HUES64 (cell line): ENCODE data around the gene RHOBTB1. TPM values are rescaled to one million over a fixed set of nuclear protein-coding genes. Genes with fewer than 3 reads are reported as not detected.

Experiments used
- H3K27ac ChIP-seq: 2 replicates; pipeline ENCODE4 v1.7.0; 2013; ENCODE audit warnings: low read depth, low read length, inconsistent platforms
- H3K27me3 ChIP-seq: 2 replicates; pipeline ENCODE4 v1.6.1; 2013; ENCODE audit warnings: mild to moderate bottlenecking, low read length; ENCODE audit not compliant: insufficient read depth
- H3K36me3 ChIP-seq: 2 replicates; pipeline ENCODE4 v1.6.1; 2013; ENCODE audit warnings: mild to moderate bottlenecking, low read length; ENCODE audit not compliant: insufficient read depth
- H3K4me1 ChIP-seq: 2 replicates; pipeline ENCODE4 v1.6.1; 2013; ENCODE audit warnings: mild to moderate bottlenecking, low read length, moderate library complexity; ENCODE audit not compliant: insufficient read depth
- H3K4me3 ChIP-seq: 2 replicates; pipeline ENCODE4 v1.5.1; 2013; ENCODE audit warnings: mild to moderate bottlenecking, low read length, moderate library complexity
- H3K9ac ChIP-seq: 2 replicates; pipeline ENCODE4 v1.6.1; 2013; ENCODE audit warnings: mild to moderate bottlenecking, low read depth, low read length
- H3K9me3 ChIP-seq: 2 replicates; pipeline ENCODE4 v1.6.1; 2013; ENCODE audit warnings: low read depth, low read length; ENCODE audit not compliant: insufficient read depth
- WGBS: fragments of 150-250, 120-280 bp; methylation state at CpG from one replicate; pipeline ENCODE4 v1.1.7; 2013; ENCODE audit warnings: missing lambda C conversion rate; 5-methylcytosine and 5-hydroxymethylcytosine counted together
- polyA plus RNA-seq, 2 experiments: library from polyadenylated mRNA; stranded (reverse); fragments of 50-300 nt; gene quantifications; one replicate each; pipeline ENCODE4 v1.2.3, GENCODE V29; 2013

RHOBTB1 gene
- polyA plus RNA-seq (2013, experiment 1 of 2) = 7.9 TPM
- 8.5 TPM for polyA plus RNA-seq (2013, experiment 2 of 2)

- H3K27me3 ChIP-seq = peaks cover 18% of the 10 kb centered on the region
- no peaks in the 10 kb centered on the region for H3K9me3 ChIP-seq
- under 1% methylated on average over 77 of the region's 77 CpGs for WGBS
- peak within 1 kb of the TSS; percentile 94 for H3K9ac ChIP-seq
- H3K27ac ChIP-seq = peak within 1 kb of the TSS; percentile 62
- H3K4me3 ChIP-seq = peak within 1 kb of the TSS; percentile 80
- H3K36me3 ChIP-seq = no peaks in the 10 kb centered on the region
- peaks cover 4% of the 10 kb centered on the region; the same call in 1 of the 2 replicates for H3K4me1 ChIP-seq
Observed at GRCh38 chr10:60944058-60944909, at the start of gene RHOBTB1. TSS of gene RHOBTB1 (minus strand) at chr10:60944185. CDS start at chr10:60911542, 32,643 bp downstream.

GRCh38 chr10:60992636-60993035 is 48.7 kb upstream of the RHOBTB1 start:
- H3K27ac ChIP-seq = no peak overlapping the region
- no peak overlapping the region for H3K9ac ChIP-seq
- no peaks in the 10 kb centered on the region for H3K27me3 ChIP-seq
- H3K9me3 ChIP-seq = no peaks in the 10 kb centered on the region
- H3K4me1 ChIP-seq = no peaks in the 10 kb centered on the region
- no peak overlapping the region for H3K4me3 ChIP-seq
- no peaks in the 10 kb centered on the region for H3K36me3 ChIP-seq
- WGBS = 100% methylated on average over 1 of the region's 1 CpG

GRCh38 chr10:60990663-60991062 is 46.7 kb upstream of the RHOBTB1 start:
- no peaks in the 10 kb centered on the region for H3K9me3 ChIP-seq
- 89% methylated on average over 1 of the region's 1 CpG for WGBS
- H3K9ac ChIP-seq = no peak overlapping the region
- H3K4me3 ChIP-seq = no peak overlapping the region
- no peak overlapping the region for H3K27ac ChIP-seq
- no peaks in the 10 kb centered on the region for H3K36me3 ChIP-seq
- H3K4me1 ChIP-seq = no peaks in the 10 kb centered on the region
- no peaks in the 10 kb centered on the region for H3K27me3 ChIP-seq

- WGBS = 83% methylated on average over 3 of the region's 4 CpGs
- no peaks in the 10 kb centered on the region for H3K27me3 ChIP-seq
- no peak overlapping the region for H3K27ac ChIP-seq
- H3K36me3 ChIP-seq = no peaks in the 10 kb centered on the region
- no peaks in the 10 kb centered on the region for H3K9me3 ChIP-seq
- no peak overlapping the region for H3K4me3 ChIP-seq
- H3K4me1 ChIP-seq = no peaks in the 10 kb centered on the region
- H3K9ac ChIP-seq = no peak overlapping the region
Observed at GRCh38 chr10:60989400-60989876, 45.5 kb upstream of the RHOBTB1 start.

- H3K27me3 ChIP-seq = no peaks in the 10 kb centered on the region
- no peak overlapping the region for H3K4me3 ChIP-seq
- 70% methylated on average over 3 of the region's 3 CpGs for WGBS
- H3K9ac ChIP-seq = no peak overlapping the region
- H3K9me3 ChIP-seq = no peaks in the 10 kb centered on the region
- H3K36me3 ChIP-seq = no peaks in the 10 kb centered on the region
- H3K27ac ChIP-seq = no peak overlapping the region
- no peaks in the 10 kb centered on the region for H3K4me1 ChIP-seq
Observed at GRCh38 chr10:60986791-60987190, 42.8 kb upstream of the RHOBTB1 start.

GRCh38 chr10:60985951-60986350 is 42.0 kb upstream of the RHOBTB1 start:
- no peaks in the 10 kb centered on the region for H3K36me3 ChIP-seq
- H3K27ac ChIP-seq = no peak overlapping the region
- no peaks in the 10 kb centered on the region for H3K4me1 ChIP-seq
- H3K9me3 ChIP-seq = no peaks in the 10 kb centered on the region
- H3K9ac ChIP-seq = no peak overlapping the region
- 96% methylated on average over 1 of the region's 1 CpG for WGBS
- no peaks in the 10 kb centered on the region for H3K27me3 ChIP-seq
- no peak overlapping the region for H3K4me3 ChIP-seq

GRCh38 chr10:60980997-60981396 is 37.0 kb upstream of the RHOBTB1 start:
- no peaks in the 10 kb centered on the region for H3K36me3 ChIP-seq
- H3K27me3 ChIP-seq = no peaks in the 10 kb centered on the region
- H3K4me1 ChIP-seq = no peaks in the 10 kb centered on the region; the same call in 1 of the 2 replicates
- no peak overlapping the region for H3K27ac ChIP-seq
- WGBS = no CpG with 5 or more reads among the region's 1 CpG
- H3K9me3 ChIP-seq = no peaks in the 10 kb centered on the region
- no peak overlapping the region for H3K4me3 ChIP-seq
- H3K9ac ChIP-seq = no peak overlapping the region

- no peaks in the 10 kb centered on the region; the same call in 1 of the 2 replicates for H3K4me1 ChIP-seq
- H3K27ac ChIP-seq = no peak overlapping the region
- H3K4me3 ChIP-seq = no peak overlapping the region
- no peaks in the 10 kb centered on the region for H3K27me3 ChIP-seq
- H3K36me3 ChIP-seq = no peaks in the 10 kb centered on the region
- H3K9ac ChIP-seq = no peak overlapping the region
- H3K9me3 ChIP-seq = no peaks in the 10 kb centered on the region
- WGBS = 89% methylated on average over 3 of the region's 3 CpGs
Observed at GRCh38 chr10:60979667-60980104, 35.7 kb upstream of the RHOBTB1 start.

- H3K27ac ChIP-seq = no peak overlapping the region
- H3K36me3 ChIP-seq = no peaks in the 10 kb centered on the region
- no peaks in the 10 kb centered on the region for H3K9me3 ChIP-seq
- H3K4me3 ChIP-seq = no peak overlapping the region
- 80% methylated on average over 7 of the region's 7 CpGs for WGBS
- H3K9ac ChIP-seq = no peak overlapping the region
- H3K27me3 ChIP-seq = no peaks in the 10 kb centered on the region
- no peaks in the 10 kb centered on the region; the same call in 1 of the 2 replicates for H3K4me1 ChIP-seq
Observed at GRCh38 chr10:60978287-60979115, 34.5 kb upstream of the RHOBTB1 start.

GRCh38 chr10:60977161-60978122 is 33.5 kb upstream of the RHOBTB1 start:
- Histone ChIP-seq H3K27me3 (no peaks in the 10 kb centered on the region), H3K9me3 (no peaks in the 10 kb centered on the region), H3K9ac (no peak overlapping the region), H3K27ac (no peak overlapping the region), H3K4me1 (no peaks in the 10 kb centered on the region; the same call in 1 of the 2 replicates), H3K36me3 (no peaks in the 10 kb centered on the region), H3K4me3 (no peak overlapping the region)
- no CpG with 5 or more reads among the region's 2 CpGs for WGBS
